Measurements from ENCODE around the gene GNPNAT1. TPM values are rescaled to one million over a fixed set of nuclear protein-coding genes. Genes with fewer than 3 reads are reported as not detected.

Gene GNPNAT1
- total and polyA plus RNA-seq, 9 of the 15 experiments (the other 6 are each of a cell fraction or from before 2014, with no cell fraction given), result 15.8 to 27.7 (median 25.3) TPM

- 21% methylated on average over 5 of the region's 7 CpGs for WGBS (ENCODE audit: insufficient coverage, low coverage, missing lambda C conversion rate)
- in situ Hi-C loops (cut with MboI), result loop anchor here (10.0 to 25.0 kb wide), 2 partner anchors 485 to 542 kb away; no protein-coding TSS in a partner anchor
These were observed 38.2 kb upstream of the GNPNAT1 start for GRCh38 chr14:52829527-52830185.

GRCh38 chr14:52827426-52827825 is 36.0 kb upstream of the GNPNAT1 start:
- POLR2A ChIA-PET, result no interaction called here
- Histone ChIP-seq H3K9ac (ENCODE audit: insufficient read depth in 1 of 2, low read depth in 2 of 2, low read length in 2 of 2) (no peak overlapping the region), H3K36me3 (ENCODE audit: control insufficient read depth, insufficient read depth, low read length) (no peaks in the 10 kb centered on the region), H3K27ac (ENCODE audit: extremely low read depth, low read depth, low read length) (no peak overlapping the region), H3K4me3 (no peak overlapping the region), H2AFZ (ENCODE audit: low read depth, low read length) (no peak overlapping the region), H3K27me3 (ENCODE audit: control insufficient read depth in 2 of 2, insufficient read depth in 2 of 2, low read length in 2 of 2) (no peaks in the 10 kb centered on the region; a peak in 1 of 5 replicates), H4K20me1 (replicated peaks; ENCODE audit: control insufficient read depth, insufficient read depth, low read length) (no peaks in the 10 kb centered on the region), H3K9me3 (replicated peaks; ENCODE audit: control insufficient read depth, insufficient read depth, low read depth, low read length) (no peaks in the 10 kb centered on the region), H3K4me2 (ENCODE audit: insufficient read depth, low read length) (no peak overlapping the region), H3K79me2 (ENCODE audit: control insufficient read depth, insufficient read depth, low read length) (no peaks in the 10 kb centered on the region), H3K9me1 (ENCODE audit: control insufficient read depth, insufficient read depth, low read length) (no peaks in the 10 kb centered on the region), H3K4me1 (replicated peaks in 1 of 2; ENCODE audit: control insufficient read depth in 2 of 2, insufficient read depth in 2 of 2, low read length in 2 of 2) (no peaks in the 10 kb centered on the region)
- CTCF ChIA-PET (ENCODE audit: low intra/inter-chr PET ratio), result no interaction called here
- no TSS peak for BruUV-seq (replicated peaks)
- no peak for DNase-seq (ENCODE audit: extremely low read depth in 1 of 4, low spot score in 3 of 4)
- FAIRE-seq, result no peak
- in situ Hi-C loops (cut with MboI) (loop anchor here (10.0 to 25.0 kb wide), 2 partner anchors 487 to 540 kb away; no protein-coding TSS in a partner anchor), intact Hi-C loops (cut with micrococcal nuclease) (loop anchor here (10.0 kb wide), 1 partner anchor 223 kb away; no protein-coding TSS in a partner anchor)
- ATAC-seq, result no peak
- no peak for TF ChIP-seq MAFK (IDR thresholded peaks at IDR 0.05; ENCODE audit: low read length)
- TF ChIP-seq HMBOX1 (IDR thresholded peaks at IDR 0.05), result no peak
- TF ChIP-seq USF1 (CRISPR knock-in tag; IDR thresholded peaks at IDR 0.05), result no peak
- TF ChIP-seq EWSR1 (IDR thresholded peaks at IDR 0.05; ENCODE audit: borderline replicate concordance, low read depth, partially characterized antibody), result no peak
- no peak for TF ChIP-seq ZNF740 (CRISPR knock-in tag; IDR thresholded peaks at IDR 0.05)
- no peak for TF ChIP-seq ZNF740 (tag; IDR thresholded peaks at IDR 0.05)
- no peak for TF ChIP-seq PHTF2 (CRISPR knock-in tag; IDR thresholded peaks at IDR 0.05)
- TF ChIP-seq IRF1 (CRISPR knock-in tag; IDR thresholded peaks at IDR 0.05; ENCODE audit: borderline replicate concordance), result no peak

More at GRCh38 chr14:52829527-52830185, 38.2 kb upstream of the GNPNAT1 start:
- intact Hi-C loops (cut with micrococcal nuclease), result loop anchor here (10.0 kb wide), 1 partner anchor 225 kb away; no protein-coding TSS in a partner anchor
- Histone ChIP-seq H2AFZ (ENCODE audit: low read depth, low read length) (no peak overlapping the region), H3K9ac (ENCODE audit: insufficient read depth in 1 of 2, low read depth in 2 of 2, low read length in 2 of 2) (no peak overlapping the region), H3K4me2 (ENCODE audit: insufficient read depth, low read length) (no peak overlapping the region), H3K79me2 (ENCODE audit: control insufficient read depth, insufficient read depth, low read length) (no peaks in the 10 kb centered on the region), H3K27me3 (ENCODE audit: control insufficient read depth in 2 of 2, insufficient read depth in 2 of 2, low read length in 2 of 2) (no peaks in the 10 kb centered on the region; a peak in 1 of 5 replicates), H4K20me1 (replicated peaks; ENCODE audit: control insufficient read depth, insufficient read depth, low read length) (no peaks in the 10 kb centered on the region), H3K36me3 (ENCODE audit: control insufficient read depth, insufficient read depth, low read length) (no peaks in the 10 kb centered on the region), H3K9me1 (ENCODE audit: control insufficient read depth, insufficient read depth, low read length) (no peaks in the 10 kb centered on the region), H3K4me3 (no peak overlapping the region), H3K9me3 (replicated peaks; ENCODE audit: control insufficient read depth, insufficient read depth, low read depth, low read length) (no peaks in the 10 kb centered on the region), H3K27ac (ENCODE audit: extremely low read depth, low read depth, low read length) (no peak overlapping the region), H3K4me1 (replicated peaks in 1 of 2; ENCODE audit: control insufficient read depth in 2 of 2, insufficient read depth in 2 of 2, low read length in 2 of 2) (no peaks in the 10 kb centered on the region)
- TF ChIP-seq KDM5B (IDR thresholded peaks at IDR 0.05; ENCODE audit: insufficient replicate concordance, low read depth, low read length), result no peak
- TF ChIP-seq CBX5 (IDR thresholded peaks at IDR 0.05; ENCODE audit: borderline replicate concordance, low read depth), result no peak
- no peak for TF ChIP-seq ZNF699 (CRISPR knock-in tag; IDR thresholded peaks at IDR 0.05; ENCODE audit: insufficient replicate concordance)
- no peak for TF ChIP-seq STAT5A (IDR thresholded peaks at IDR 0.05; ENCODE audit: borderline replicate concordance, low read length)
- TF ChIP-seq SETDB1 (IDR thresholded peaks at IDR 0.05; ENCODE audit: low read length), result no peak
- no peak for TF ChIP-seq NR2F6 (CRISPR knock-in tag; IDR thresholded peaks at IDR 0.05)
- no peak for TF ChIP-seq PHB (CRISPR knock-in tag; IDR thresholded peaks at IDR 0.05)
- no peak for TF ChIP-seq ZNF444 (CRISPR knock-in tag; IDR thresholded peaks at IDR 0.05)
- no peak for TF ChIP-seq TAF15 (IDR thresholded peaks at IDR 0.05; ENCODE audit: low read depth, low read length)
- TF ChIP-seq RBBP5 (IDR thresholded peaks at IDR 0.05; ENCODE audit: borderline replicate concordance, insufficient read depth, low read length, poor library complexity, severe bottlenecking), result no peak
- BruUV-seq (replicated peaks), result no TSS peak
- no peak for DNase-seq (ENCODE audit: extremely low read depth in 1 of 4, low spot score in 3 of 4)
- ChIA-PET CTCF (ENCODE audit: low intra/inter-chr PET ratio) (no interaction called here), POLR2A (interaction anchor here (0.8 kb wide), 1 partner anchor 17 kb away, joined by 3 read pairs; no protein-coding TSS in a partner anchor)
- no peak for FAIRE-seq
- no peak for ATAC-seq
